Measurements from ENCODE around the gene CAMTA1. TPM values are rescaled to one million over a fixed set of nuclear protein-coding genes. Genes with fewer than 3 reads are reported as not detected.

CAMTA1 gene
- total RNA-seq, 2 donors from 2014 or later, result 100 to 102 TPM

DNA sequence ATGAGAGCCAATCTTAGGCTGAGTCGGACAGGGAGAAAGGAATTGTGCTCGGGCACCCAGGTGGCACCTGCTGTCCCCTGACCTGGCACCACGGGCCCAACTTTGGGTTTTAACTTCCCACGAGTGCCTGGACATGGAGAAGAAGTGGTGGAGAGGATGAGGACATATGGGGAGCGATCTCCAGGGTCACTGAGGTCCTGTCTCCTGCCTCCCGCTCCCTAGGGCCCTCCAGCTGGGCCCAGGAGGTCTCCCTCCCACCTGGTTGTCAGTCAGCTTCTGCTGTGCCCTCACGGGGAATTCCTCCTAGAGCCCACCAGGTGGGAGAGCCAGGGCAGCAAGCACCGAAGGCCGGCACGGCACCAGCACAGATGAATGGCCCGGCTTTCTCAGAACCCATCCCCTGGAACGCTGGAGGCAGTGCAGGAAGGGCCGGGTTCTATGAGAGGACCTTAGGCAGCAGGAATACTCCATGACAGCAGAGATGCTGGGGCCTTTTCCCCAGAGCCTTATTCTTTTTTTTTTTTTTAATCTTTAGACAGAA, 435.5 kb downstream of the CAMTA1 start:
- H3K4me1 ChIP-seq (replicated peaks), result no peaks in the 10 kb centered on the region
- H3K9me3 ChIP-seq, result no peaks in the 10 kb centered on the region
- no peak for DNase-seq (ENCODE audit: low spot score)
- H3K27me3 ChIP-seq (replicated peaks; ENCODE audit: insufficient read depth), result no peaks in the 10 kb centered on the region
- intact Hi-C loops (cut with DNase I), result loop anchor here (10.0 kb wide), 1 partner anchor 424 kb away; no protein-coding TSS in a partner anchor
- H3K27ac ChIP-seq, result no peak overlapping the region
- WGBS, result 89% methylated on average over 13 of the region's 13 CpGs
- H3K36me3 ChIP-seq, result no peaks in the 10 kb centered on the region
- no peak overlapping the region for H3K4me3 ChIP-seq
- TF ChIP-seq POLR2AphosphoS5 (IDR thresholded peaks at IDR 0.05), result no peak
- TF ChIP-seq CTCF (IDR thresholded peaks at IDR 0.05), result no peak
- TF ChIP-seq POLR2A (IDR thresholded peaks at IDR 0.05), result no peak

- Histone ChIP-seq H3K36me3 (no peaks in the 10 kb centered on the region), H3K27me3 (replicated peaks; ENCODE audit: insufficient read depth) (no peaks in the 10 kb centered on the region), H3K4me1 (replicated peaks) (no peaks in the 10 kb centered on the region), H3K9me3 (no peaks in the 10 kb centered on the region), H3K4me3 (no peak overlapping the region), H3K27ac (no peak overlapping the region)
- TF ChIP-seq CTCF (IDR thresholded peaks at IDR 0.05) (no peak), POLR2A (IDR thresholded peaks at IDR 0.05) (no peak), POLR2AphosphoS5 (IDR thresholded peaks at IDR 0.05) (no peak)
- no peak for DNase-seq (ENCODE audit: low spot score)
- WGBS, result 73% methylated on average over 15 of the region's 15 CpGs
- intact Hi-C loops (cut with DNase I), result loop anchor here (10.0 kb wide), 1 partner anchor 423 kb away; no protein-coding TSS in a partner anchor
Observed at GRCh38 chr1:7221826-7222694, 436.8 kb downstream of the CAMTA1 start.

DNA sequence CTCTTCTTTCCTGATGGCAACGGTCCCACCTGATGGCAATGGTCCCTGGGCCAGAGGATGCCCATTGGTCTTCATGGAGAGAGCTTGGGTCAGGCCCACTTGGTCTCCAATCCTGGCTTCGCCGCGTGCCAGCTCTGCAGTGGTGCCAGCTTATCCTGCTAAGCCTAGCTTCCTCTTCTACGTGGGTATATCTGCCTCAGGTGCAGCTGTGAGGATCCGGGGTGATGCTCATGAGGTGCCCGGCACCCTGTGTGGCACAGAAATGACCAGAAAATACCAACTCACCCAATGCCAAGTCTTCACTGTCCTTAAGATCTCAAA, 437.4 kb downstream of the CAMTA1 start:
- Histone ChIP-seq H3K36me3 (no peaks in the 10 kb centered on the region), H3K27me3 (replicated peaks; ENCODE audit: insufficient read depth) (no peaks in the 10 kb centered on the region), H3K27ac (no peak overlapping the region), H3K4me3 (no peak overlapping the region), H3K9me3 (no peaks in the 10 kb centered on the region), H3K4me1 (replicated peaks) (no peaks in the 10 kb centered on the region)
- TF ChIP-seq POLR2A (IDR thresholded peaks at IDR 0.05), result no peak
- no peak for TF ChIP-seq CTCF (IDR thresholded peaks at IDR 0.05)
- no peak for TF ChIP-seq POLR2AphosphoS5 (IDR thresholded peaks at IDR 0.05)
- WGBS, result 93% methylated on average over 7 of the region's 7 CpGs
- intact Hi-C loops (cut with DNase I), result loop anchor here (10.0 kb wide), 1 partner anchor 422 kb away; no protein-coding TSS in a partner anchor
- DNase-seq (ENCODE audit: low spot score), result no peak

- no peak for TF ChIP-seq POLR2A (IDR thresholded peaks at IDR 0.05)
- no peak for TF ChIP-seq CTCF (IDR thresholded peaks at IDR 0.05)
- TF ChIP-seq POLR2AphosphoS5 (IDR thresholded peaks at IDR 0.05), result no peak
- H3K9me3 ChIP-seq, result no peaks in the 10 kb centered on the region
- H3K36me3 ChIP-seq, result no peaks in the 10 kb centered on the region
- H3K27ac ChIP-seq, result no peak overlapping the region
- DNase-seq (ENCODE audit: low spot score), result no peak
- H3K4me1 ChIP-seq (replicated peaks), result no peaks in the 10 kb centered on the region
- intact Hi-C loops (cut with DNase I), result loop anchor here (10.0 kb wide), 1 partner anchor 421 kb away; no protein-coding TSS in a partner anchor
- no peaks in the 10 kb centered on the region for H3K27me3 ChIP-seq (replicated peaks; ENCODE audit: insufficient read depth)
- no peak overlapping the region for H3K4me3 ChIP-seq
- WGBS, result 87% methylated on average over 9 of the region's 9 CpGs
Observed at GRCh38 chr1:7223334-7224080, 438.3 kb downstream of the CAMTA1 start.

Data from prostate gland (tissue), 2 donors.